Measurements from ENCODE around the gene NDST4. TPM values are rescaled to one million over a fixed set of nuclear protein-coding genes. Genes with fewer than 3 reads are reported as not detected.
"Not testable (repeated sequence)": the region's sequence is repeated elsewhere in the genome, so short reads cannot be mapped to it uniquely, and the experiment has no call there.

Gene NDST4
- total RNA-seq, 8 experiments from 2014 or later = 0.31 to 8.7 (median 3.6) TPM; not detected in 1

- no peak for ATAC-seq (replicated peaks in 6 of 8)
Observed at GRCh38 chr4:114999880-115000279, 113.5 kb downstream of the NDST4 start.

GRCh38 chr4:114998316-114998715 lies 115.1 kb downstream of the NDST4 start:
- in situ Hi-C loops (cut with MboI; ENCODE audit: low pct_unique_long_range_greater_than_20kb in 2 of 9, low sequenced_read_pairs in 9 of 9, unreplicated experiment in 9 of 9) = no loop called here
- peak in 5 of 8 experiments; percentile 50 to 95 (median 85) for ATAC-seq (replicated peaks in 6 of 8)
- peaks cover 3 to 11% of the 10 kb centered on the region in 2 donors for H3K4me1 ChIP-seq (replicated peaks in 1 of 2)
- no peak overlapping the region for H3K4me3 ChIP-seq
- H3K27ac ChIP-seq = no peak overlapping the region

More at GRCh38 chr4:114999880-115000279, 113.5 kb downstream of the NDST4 start:
- H3K4me1 ChIP-seq (replicated peaks in 1 of 2) = peaks cover 3 to 11% of the 10 kb centered on the region in 2 donors
- in situ Hi-C loops (cut with MboI; ENCODE audit: low pct_unique_long_range_greater_than_20kb in 2 of 9, low sequenced_read_pairs in 9 of 9, unreplicated experiment in 9 of 9) = no loop called here
- H3K4me3 ChIP-seq = no peak overlapping the region
- H3K27ac ChIP-seq = no peak overlapping the region
- WGBS, 10 experiments = 0 to 100% (median 75%) methylated on average over 1 of the region's 1 CpG; no CpG with 5 or more reads in 3 of the 10 experiments

GRCh38 chr4:114997576-114998247 lies 115.7 kb downstream of the NDST4 start:
- 8 to 90% (median 63%) methylated on average over 1 to 2 of the region's 2 CpGs; no CpG with 5 or more reads in 2 of the 10 experiments for WGBS, 10 experiments
- peak in 5 of 8 experiments; percentile 47 to 65 (median 57) for ATAC-seq (replicated peaks in 6 of 8)
- Histone ChIP-seq H3K4me1 (replicated peaks in 1 of 2) (peaks cover 3 to 11% of the 10 kb centered on the region in 2 donors), H3K27ac (no peak overlapping the region), H3K4me3 (no peak overlapping the region)
- in situ Hi-C loops (cut with MboI; ENCODE audit: low pct_unique_long_range_greater_than_20kb in 2 of 9, low sequenced_read_pairs in 9 of 9, unreplicated experiment in 9 of 9) = no loop called here

GRCh38 chr4:114986133-114986532 lies 127.3 kb downstream of the NDST4 start:
- ATAC-seq (replicated peaks in 6 of 8) = peak in 5 of 8 experiments; percentile 39 to 88 (median 63)
- H3K4me3 ChIP-seq = no peak overlapping the region
- WGBS, 10 experiments = 10 to 100% (median 43%) methylated on average over 1 to 4 of the region's 4 CpGs; no CpG with 5 or more reads in 3 of the 10 experiments

GRCh38 chr4:114980932-114981708 lies 132.3 kb downstream of the NDST4 start:
- no peak for ATAC-seq (replicated peaks in 6 of 8)
- 26 to 100% (median 82%) methylated on average over 1 to 5 of the region's 5 CpGs; no CpG with 5 or more reads in 2 of the 10 experiments for WGBS, 10 experiments
- no peak overlapping the region for H3K4me3 ChIP-seq
- peaks cover under 1 to 6% of the 10 kb centered on the region in 2 donors for H3K4me1 ChIP-seq (replicated peaks in 1 of 2)
- in situ Hi-C loops (cut with MboI; ENCODE audit: low pct_unique_long_range_greater_than_20kb in 2 of 9, low sequenced_read_pairs in 9 of 9, unreplicated experiment in 9 of 9) = no loop called here
- H3K27ac ChIP-seq = no peak overlapping the region

More at GRCh38 chr4:114986133-114986532, 127.3 kb downstream of the NDST4 start:
- peak overlapping the region in 1 of 2 donors; percentile 45 for H3K27ac ChIP-seq
- in situ Hi-C loops (cut with MboI; ENCODE audit: low pct_unique_long_range_greater_than_20kb in 2 of 9, low sequenced_read_pairs in 9 of 9, unreplicated experiment in 9 of 9) = no loop called here
- peaks cover 4 to 14% of the 10 kb centered on the region in 2 donors for H3K4me1 ChIP-seq (replicated peaks in 1 of 2)

- in situ Hi-C loops (cut with MboI; ENCODE audit: low pct_unique_long_range_greater_than_20kb in 2 of 9, low sequenced_read_pairs in 9 of 9, unreplicated experiment in 9 of 9); H3K27ac ChIP-seq; ATAC-seq (replicated peaks in 6 of 8); H3K4me3 ChIP-seq; H3K4me1 ChIP-seq (replicated peaks in 1 of 2): not testable (repeated sequence)
- 43 to 100% (median 93%) methylated on average over 1 to 7 of the region's 7 CpGs; no CpG with 5 or more reads in 1 of the 10 experiments for WGBS, 10 experiments
Observed at GRCh38 chr4:114980399-114980798, 133.0 kb downstream of the NDST4 start.

- WGBS, 10 experiments = 31 to 100% (median 96%) methylated on average over 1 of the region's 1 CpG; no CpG with 5 or more reads in 2 of the 10 experiments
Observed at GRCh38 chr4:114976901-114977300, 136.5 kb downstream of the NDST4 start.

GRCh38 chr4:114964026-114964425 lies 149.4 kb downstream of the NDST4 start:
- no peak for ATAC-seq (replicated peaks in 6 of 8)
- in situ Hi-C loops (cut with MboI; ENCODE audit: low pct_unique_long_range_greater_than_20kb in 2 of 9, low sequenced_read_pairs in 9 of 9, unreplicated experiment in 9 of 9) = no loop called here
- H3K27ac ChIP-seq = no peak overlapping the region
- no peak overlapping the region for H3K4me3 ChIP-seq
- H3K4me1 ChIP-seq (replicated peaks in 1 of 2) = no peaks in the 10 kb centered on the region

More at GRCh38 chr4:114976901-114977300, 136.5 kb downstream of the NDST4 start:
- Histone ChIP-seq H3K4me3 (no peak overlapping the region), H3K27ac (no peak overlapping the region), H3K4me1 (replicated peaks in 1 of 2) (peaks cover 5 to 22% of the 10 kb centered on the region in 2 donors)
- in situ Hi-C loops (cut with MboI; ENCODE audit: low pct_unique_long_range_greater_than_20kb in 2 of 9, low sequenced_read_pairs in 9 of 9, unreplicated experiment in 9 of 9) = no loop called here
- no peak for ATAC-seq (replicated peaks in 6 of 8)

- no peak overlapping the region for H3K27ac ChIP-seq
- no peak overlapping the region for H3K4me3 ChIP-seq
- in situ Hi-C loops (cut with MboI; ENCODE audit: low pct_unique_long_range_greater_than_20kb in 2 of 9, low sequenced_read_pairs in 9 of 9, unreplicated experiment in 9 of 9) = no loop called here
- ATAC-seq (replicated peaks in 6 of 8) = no peak
- 60 to 100% (median 100%) methylated on average over 1 of the region's 1 CpG; no CpG with 5 or more reads in 3 of the 10 experiments for WGBS, 10 experiments
- H3K4me1 ChIP-seq (replicated peaks in 1 of 2) = no peaks in the 10 kb centered on the region
Observed at GRCh38 chr4:114945616-114946015, 167.8 kb downstream of the NDST4 start.

GRCh38 chr4:114941503-114941902 lies 171.9 kb downstream of the NDST4 start:
- no peak for ATAC-seq (replicated peaks in 6 of 8)

GRCh38 chr4:114927881-114928280 lies 185.5 kb downstream of the NDST4 start:
- Histone ChIP-seq H3K4me1 (replicated peaks in 1 of 2) (peaks cover 0 to 7% of the 10 kb centered on the region in 2 donors), H3K4me3 (no peak overlapping the region), H3K27ac (no peak overlapping the region)
- 0 to 100% (median 94%) methylated on average over 1 to 2 of the region's 2 CpGs; no CpG with 5 or more reads in 4 of the 10 experiments for WGBS, 10 experiments
- in situ Hi-C loops (cut with MboI; ENCODE audit: low pct_unique_long_range_greater_than_20kb in 2 of 9, low sequenced_read_pairs in 9 of 9, unreplicated experiment in 9 of 9) = no loop called here
- no peak for ATAC-seq (replicated peaks in 6 of 8)

More at GRCh38 chr4:114941503-114941902, 171.9 kb downstream of the NDST4 start:
- in situ Hi-C loops (cut with MboI; ENCODE audit: low pct_unique_long_range_greater_than_20kb in 2 of 9, low sequenced_read_pairs in 9 of 9, unreplicated experiment in 9 of 9) = no loop called here
- WGBS, 10 experiments = 13 to 67% (median 50%) methylated on average over 1 to 2 of the region's 2 CpGs; no CpG with 5 or more reads in 3 of the 10 experiments
- no peaks in the 10 kb centered on the region for H3K4me1 ChIP-seq (replicated peaks in 1 of 2)
- no peak overlapping the region for H3K27ac ChIP-seq
- H3K4me3 ChIP-seq = no peak overlapping the region

- no peak overlapping the region for H3K27ac ChIP-seq
- peaks cover 0 to 7% of the 10 kb centered on the region in 2 donors for H3K4me1 ChIP-seq (replicated peaks in 1 of 2)
- H3K4me3 ChIP-seq = no peak overlapping the region
- in situ Hi-C loops (cut with MboI; ENCODE audit: low pct_unique_long_range_greater_than_20kb in 2 of 9, low sequenced_read_pairs in 9 of 9, unreplicated experiment in 9 of 9) = no loop called here
- no peak for ATAC-seq (replicated peaks in 6 of 8)
Observed at GRCh38 chr4:114926583-114926982, 186.8 kb downstream of the NDST4 start.

GRCh38 chr4:114924311-114924710 lies 189.1 kb downstream of the NDST4 start:
- in situ Hi-C loops (cut with MboI; ENCODE audit: low pct_unique_long_range_greater_than_20kb in 2 of 9, low sequenced_read_pairs in 9 of 9, unreplicated experiment in 9 of 9) = no loop called here
- peak in 1 of 8 experiments; percentile 9 for ATAC-seq (replicated peaks in 6 of 8)

More at GRCh38 chr4:114924311-114924710, 189.1 kb downstream of the NDST4 start:
- WGBS, 10 experiments = 0 to 100% (median 67%) methylated on average over 1 of the region's 1 CpG; no CpG with 5 or more reads in 1 of the 10 experiments
- H3K4me3 ChIP-seq = no peak overlapping the region
- peaks cover 3 to 7% of the 10 kb centered on the region in 2 donors for H3K4me1 ChIP-seq (replicated peaks in 1 of 2)
- H3K27ac ChIP-seq = no peak overlapping the region
